ENCODE measurements around the gene MPEG1.

MPEG1 gene

GRCh38 chr11:59171508-59172322, 41.0 kb downstream of the MPEG1 start, which contains the start of gene DTX4:
Gene DTX4, plus strand, starts transcription at chr11:59172132. Its CDS starts 464 bp downstream, at chr11:59172596.
- DNase-seq = peak; percentile 19 to 95 (median 86)

GRCh38 chr11:59164028-59164427, 48.7 kb downstream of the MPEG1 start:
- DNase-seq = no peak
